Right ventricle myocardium superior (tissue), 1 donor: Measurements from ENCODE around the gene TCHH. TPM values are rescaled to one million over a fixed set of nuclear protein-coding genes. Genes with fewer than 3 reads are reported as not detected.

Source experiments
- ATAC-seq: fragments of 200-7000 bp; cut with Tn5 transposase; one replicate; pipeline ENCODE4 v1.9.1; 2020; ENCODE audit warnings: mild to moderate bottlenecking; ENCODE audit not compliant: poor library complexity
- DNase-seq: peaks from one replicate; pipeline ENCODE4 v3.0.0-alpha.2; 2020
- intact Hi-C: fragments of 100-400 bp; cut with DNase I; formaldehyde crosslinking; loops from one replicate; pipeline ENCODE4 v1.11.2; 2022
- total RNA-seq: library from RNA; stranded (reverse); fragmentation: NEBNext Ultra II Directional; extraction: Animal tissue kit (Norgen Biotek cat#: 25700); gene quantifications from one replicate; pipeline ENCODE4 v1.2.1, GENCODE V29; 2021
- donor health status: DM: no; HTN: yes; CAD: no; lungs with severe emphysema.

The TCHH gene
- total RNA-seq, 1 donor from 2014 or later = not detected

- DNase-seq = no peak
- intact Hi-C loops = no loop called here
- ATAC-seq = no peak
These were observed 36.3 kb downstream of the TCHH start for GRCh38 chr1:152078831-152079441.

- DNase-seq (no peak), ATAC-seq (no peak)
- intact Hi-C loops = no loop called here
These were observed 42.9 kb downstream of the TCHH start for GRCh38 chr1:152072311-152072710.

GRCh38 chr1:152071123-152071522 lies 44.1 kb downstream of the TCHH start:
- intact Hi-C loops = no loop called here
- ATAC-seq = no peak
- no peak for DNase-seq

- no peak for DNase-seq
- intact Hi-C loops = no loop called here
- no peak for ATAC-seq
These were observed 47.3 kb downstream of the TCHH start for GRCh38 chr1:152067929-152068328.

GRCh38 chr1:152067150-152067549 lies 48.1 kb downstream of the TCHH start:
- ATAC-seq (no peak), DNase-seq (no peak)
- intact Hi-C loops = no loop called here

GRCh38 chr1:152061952-152062351 lies 53.3 kb downstream of the TCHH start:
- intact Hi-C loops = no loop called here
- ATAC-seq (no peak), DNase-seq (no peak)

Other genes starting within 250 kb of the TCHH start
- gene THEM4, start 205.9 kb downstream of the TCHH start, total RNA-seq = 17.0 TPM
- 230 TPM for gene S100A10, start 121.6 kb downstream of the TCHH start, total RNA-seq
- gene S100A11, start 78.4 kb downstream of the TCHH start, total RNA-seq = 64.5 TPM
- not detected for gene TCHHL1, start 26.4 kb downstream of the TCHH start, total RNA-seq
- gene RPTN, start 43.8 kb upstream of the TCHH start, total RNA-seq = not detected
- not detected for gene HRNR, start 108.7 kb upstream of the TCHH start, total RNA-seq
- not detected for gene FLG, start 209.8 kb upstream of the TCHH start, total RNA-seq
- not detected for gene FLG2, start 244.6 kb upstream of the TCHH start, total RNA-seq